Measurements from ENCODE around the gene LAMA3. TPM values are rescaled to one million over a fixed set of nuclear protein-coding genes. Genes with fewer than 3 reads are reported as not detected.

LAMA3 gene
- total and polyA plus RNA-seq, 10 of the 15 experiments (the other 5 are each of a cell fraction or from before 2014, with no cell fraction given) = 0.37 to 6.5 (median 5.4) TPM

- Histone ChIP-seq H3K27ac (ENCODE audit: control insufficient read depth, insufficient read depth) (peak overlapping the region; percentile 51; the same call in 1 of the 2 replicates), H4K20me1 (ENCODE audit: control insufficient read depth, insufficient read depth) (no peaks in the 10 kb centered on the region), H3K9ac (ENCODE audit: control insufficient read depth, insufficient read depth, low read length) (no peak overlapping the region), H3K9me3 (replicated peaks; ENCODE audit: control insufficient read depth, insufficient read depth, low read length) (no peaks in the 10 kb centered on the region; the same call in 1 of the 3 replicates), H3K36me3 (ENCODE audit: control insufficient read depth in 2 of 2, insufficient read depth in 2 of 2, low read length in 1 of 2) (no peaks in the 10 kb centered on the region), H3K4me3 (no peak overlapping the region), H3K4me2 (ENCODE audit: control insufficient read depth, insufficient read depth) (peak overlapping the region; percentile 68), H3K27me3 (replicated peaks in 1 of 2; ENCODE audit: control insufficient read depth in 2 of 2, insufficient read depth in 2 of 2, low read length in 1 of 2) (no peaks in the 10 kb centered on the region), H3K4me1 (ENCODE audit: control insufficient read depth, insufficient read depth, low read length) (peaks cover 35% of the 10 kb centered on the region), H3K79me2 (ENCODE audit: control insufficient read depth, insufficient read depth, low read length) (no peaks in the 10 kb centered on the region), H2AFZ (ENCODE audit: control insufficient read depth, low read depth, low read length) (no peak overlapping the region)
- POLR2A ChIA-PET = no interaction called here
- RAD21 ChIA-PET (ENCODE audit: unreplicated experiment) = interaction anchor here (0.5 to 0.7 kb wide), 2 partner anchors 16 to 63 kb away, joined by 3 read pairs; no protein-coding TSS in a partner anchor
- FAIRE-seq = no peak
- SMC1A ChIA-PET (ENCODE audit: uncharacterized antibody, unreplicated experiment) = interaction anchor here (1.6 to 2.1 kb wide), 2 partner anchors 11 kb away, joined by 6 to 7 read pairs; no protein-coding TSS in a partner anchor
- CTCF ChIA-PET = interaction anchor here (1.4 to 2.1 kb wide), 2 partner anchors 9 to 17 kb away, joined by 4 to 5 read pairs; no protein-coding TSS in a partner anchor
- 81% methylated on average over 17 of the region's 17 CpGs for WGBS (ENCODE audit: insufficient coverage, insufficient replicate concordance, low lambda C conversion rate, missing lambda C conversion rate)
- in situ Hi-C loops (cut with MboI) = no loop called here
- DNase-seq (ENCODE audit: low read depth, low spot score) = no peak
- intact Hi-C loops (cut with micrococcal nuclease; ENCODE audit: unreplicated experiment) = no loop called here
- no peak for TF ChIP-seq EED (IDR thresholded peaks at IDR 0.05; ENCODE audit: low read depth)
- no peak for TF ChIP-seq BHLHE40 (IDR thresholded peaks at IDR 0.05; ENCODE audit: borderline replicate concordance in 1 of 2, low read depth in 2 of 2, low read length in 1 of 2)
- TF ChIP-seq BCLAF1 (IDR thresholded peaks at IDR 0.05) = no peak
- TF ChIP-seq PRDM15 (CRISPR knock-in tag; IDR thresholded peaks at IDR 0.05) = no peak
- TF ChIP-seq SIX5 (IDR thresholded peaks at IDR 0.05; ENCODE audit: low read depth, low read length, severe bottlenecking) = no peak
- TF ChIP-seq RUNX3 (IDR thresholded peaks at IDR 0.05; ENCODE audit: low read length) = 0 out of 2 replicates have a peak, but pooled peaks have one; percentile 15
- TF ChIP-seq MLLT1 (IDR thresholded peaks at IDR 0.05) = no peak
- no peak for TF ChIP-seq STAT3 (IDR thresholded peaks at IDR 0.05; ENCODE audit: low read depth, low read length)
- no peak for TF ChIP-seq SMAD5 (IDR thresholded peaks at IDR 0.05; ENCODE audit: low read depth)
- ATAC-seq = no peak
- BruUV-seq (replicated peaks) = no TSS peak
These were observed 293.2 kb downstream of the LAMA3 start for GRCh38 chr18:23982155-23983079.

Measured in GM12878 (cell line).